H1 (cell line): ENCODE data around the gene WDR45B.

Source experiments
- CTCF ChIP-seq, 3 experiments: IDR thresholded peaks; 1 replicate in 2 of 3; 2 replicates in 1 of 3; pipeline versions ENCODE4 v1.5.1 to v1.6.1; 2011; ENCODE audit warnings: low read length in 3 of 3, mild to moderate bottlenecking in 3 of 3, inconsistent platforms in 2 of 3, low read depth in 1 of 3, moderate library complexity in 1 of 3; ENCODE audit not compliant: insufficient read depth in 1 of 3; ENCODE audit errors: control extremely low read depth in 1 of 3
- E2F6 ChIP-seq: IDR thresholded peaks from 2 replicates; pipeline ENCODE4 v1.6.1; 2012; ENCODE audit warnings: inconsistent platforms
- EZH2 ChIP-seq: fragments of 200-600 bp; sonication (generic); IDR thresholded peaks from 2 replicates; pipeline ENCODE4 v1.7.1; 2012; ENCODE audit warnings: low read depth, mild to moderate bottlenecking, moderate library complexity, low read length, inconsistent platforms; ENCODE audit not compliant: severe bottlenecking
- FOSL1 ChIP-seq: IDR thresholded peaks from 2 replicates; pipeline ENCODE4 v1.6.1; 2011; ENCODE audit warnings: mild to moderate bottlenecking, low read depth, low read length, moderate library complexity; ENCODE audit not compliant: insufficient read depth
- POLR2A ChIP-seq, 2 experiments: IDR thresholded peaks; 1 replicate in 1 of 2; 2 replicates in 1 of 2; pipeline ENCODE4 v1.6.1; 2011; ENCODE audit warnings: low read depth in 2 of 2, low read length in 2 of 2, mild to moderate bottlenecking in 2 of 2; ENCODE audit errors: control extremely low read depth in 1 of 2
- POLR2AphosphoS5 ChIP-seq: IDR thresholded peaks from 2 replicates; pipeline ENCODE4 v1.6.1; 2011; ENCODE audit warnings: low read depth, low read length
- SIN3A ChIP-seq, 2 experiments: IDR thresholded peaks in 1 of 2; conservative IDR thresholded peaks in 1 of 2; 2 replicates each; pipeline ENCODE4 v1.6.1; 2011 to 2012; ENCODE audit warnings: low read length in 2 of 2, improper control_type of control experiment in 1 of 2, low read depth in 1 of 2, mild to moderate bottlenecking in 1 of 2
- SP1 ChIP-seq: IDR thresholded peaks from 2 replicates; pipeline ENCODE4 v1.6.1; 2011; ENCODE audit warnings: low read depth, low read length
- TAF1 ChIP-seq: IDR thresholded peaks from 2 replicates; pipeline ENCODE4 v1.6.1; 2011; ENCODE audit warnings: mild to moderate bottlenecking, low read depth, low read length
- TEAD4 ChIP-seq: IDR thresholded peaks from 2 replicates; pipeline ENCODE4 v1.6.1; 2012; ENCODE audit warnings: low read depth, low read length, inconsistent platforms, mixed read lengths

- TF ChIP-seq TAF1 (no peak), SP1 (no peak), TEAD4 (no peak), CTCF (IDR thresholded peaks at IDR 0.05; ENCODE audit: control extremely low read depth in 1 of 3, insufficient read depth in 1 of 3, low read depth in 1 of 3, low read length in 3 of 3) (no peak), FOSL1 (no peak), EZH2 (no peak), E2F6 (no peak), POLR2AphosphoS5 (no peak), POLR2A (IDR thresholded peaks at IDR 0.05; ENCODE audit: control extremely low read depth in 1 of 2, low read depth in 2 of 2, low read length in 2 of 2) (no peak), SIN3A (conservative IDR thresholded peaks at IDR 0.05 in 1 of 2, IDR thresholded peaks at IDR 0.05 in 1 of 2; ENCODE audit: low read depth in 1 of 2, low read length in 2 of 2) (no peak)
Observed at GRCh38 chr17:82611140-82612058, 36.8 kb downstream of the WDR45B start.
